HG02642 (cell line): Measurements from ENCODE around the gene MACROH2A1.

Experiments used
- ATAC-seq: cut with Tn5 transposase; IDR thresholded peaks from one replicate; pipeline ENCODE4 v1.9.1; 2021; ENCODE audit warnings: mild to moderate bottlenecking; ENCODE audit not compliant: unreplicated experiment, poor library complexity

The MACROH2A1 gene

GRCh38 chr5:135398855-135399793 lies at the start of gene MACROH2A1:
Gene MACROH2A1, minus strand, starts transcription at chr5:135399231. Its CDS starts 10,138 bp downstream, at chr5:135389093.
- ATAC-seq: peak; percentile 90

- ATAC-seq: no peak
Observed at GRCh38 chr5:135448071-135448739, 49.2 kb upstream of the MACROH2A1 start.

- ATAC-seq: no peak
Observed at GRCh38 chr5:135447298-135447929, 48.4 kb upstream of the MACROH2A1 start, which contains the start of gene DCANP1. Gene DCANP1, minus strand, starts transcription at chr5:135447348. Its CDS starts 240 bp downstream, at chr5:135447108.

GRCh38 chr5:135446615-135447014 lies 47.6 kb upstream of the MACROH2A1 start:
- no peak for ATAC-seq

- no peak for ATAC-seq
Observed at GRCh38 chr5:135446206-135446605, 47.2 kb upstream of the MACROH2A1 start.

- ATAC-seq: no peak
Observed at GRCh38 chr5:135445306-135445985, 46.4 kb upstream of the MACROH2A1 start.

GRCh38 chr5:135444881-135445280 lies 45.9 kb upstream of the MACROH2A1 start:
- ATAC-seq: no peak

GRCh38 chr5:135444360-135444759 lies 45.3 kb upstream of the MACROH2A1 start:
- ATAC-seq: no peak

GRCh38 chr5:135443161-135443960 lies 44.3 kb upstream of the MACROH2A1 start:
- no peak for ATAC-seq

- ATAC-seq: no peak
Observed at GRCh38 chr5:135442431-135443160, 43.6 kb upstream of the MACROH2A1 start.

- no peak for ATAC-seq
Observed at GRCh38 chr5:135441919-135442318, 42.9 kb upstream of the MACROH2A1 start.

GRCh38 chr5:135441350-135441831 lies 42.4 kb upstream of the MACROH2A1 start:
- ATAC-seq: no peak

GRCh38 chr5:135440916-135441315 lies 41.9 kb upstream of the MACROH2A1 start:
- no peak for ATAC-seq

GRCh38 chr5:135439231-135440205 lies 40.5 kb upstream of the MACROH2A1 start:
- no peak for ATAC-seq

- no peak for ATAC-seq
Observed at GRCh38 chr5:135438636-135439221, 39.7 kb upstream of the MACROH2A1 start.

- no peak for ATAC-seq
Observed at GRCh38 chr5:135437796-135438560, 38.9 kb upstream of the MACROH2A1 start.
